KMS-11 (cell line): Measurements from ENCODE around the gene RAB11FIP4.

Experiments used
- H2AFZ ChIP-seq: fragments of 200-600 bp; sonication (generic); 2 replicates; pipeline ENCODE4 v1.6.1; 2016; ENCODE audit warnings: antibody characterized with exemption, mixed run types, low read depth
- H3K27ac ChIP-seq: fragments of 200-600 bp; sonication (generic); 2 replicates; pipeline ENCODE4 v1.6.1; 2016; ENCODE audit warnings: mild to moderate bottlenecking, mixed run types
- H3K27me3 ChIP-seq: fragments of 200-600 bp; sonication (generic); 2 replicates; pipeline ENCODE4 v1.6.1; 2017; ENCODE audit warnings: mild to moderate bottlenecking, low read depth, mixed run types, moderate library complexity; ENCODE audit not compliant: insufficient read depth
- H3K36me3 ChIP-seq: fragments of 200-600 bp; sonication (generic); 2 replicates; pipeline ENCODE4 v1.6.1; 2017; ENCODE audit warnings: mild to moderate bottlenecking, mixed run types; ENCODE audit not compliant: insufficient read depth
- H3K4me1 ChIP-seq: fragments of 200-600 bp; sonication (generic); 2 replicates; pipeline ENCODE4 v1.6.1; 2016; ENCODE audit warnings: mild to moderate bottlenecking, low read depth, mixed run types; ENCODE audit not compliant: poor library complexity, severe bottlenecking
- H3K4me2 ChIP-seq: fragments of 200-600 bp; sonication (generic); 2 replicates; pipeline ENCODE4 v1.7.0; 2016; ENCODE audit warnings: mild to moderate bottlenecking, mixed run types
- H3K4me3 ChIP-seq: fragments of 200-600 bp; sonication (generic); IDR thresholded peaks from 2 replicates; pipeline ENCODE4 v1.6.1; 2017; ENCODE audit warnings: low read depth, low read length, mixed read lengths; ENCODE audit not compliant: insufficient read depth
- H3K79me2 ChIP-seq: fragments of 200-600 bp; sonication (generic); 2 replicates; pipeline ENCODE4 v1.6.1; 2016; ENCODE audit warnings: low read depth, mixed run types; ENCODE audit not compliant: insufficient read depth
- H3K9ac ChIP-seq: fragments of 200-600 bp; sonication (generic); 2 replicates; pipeline ENCODE4 v1.6.1; 2016; ENCODE audit warnings: mild to moderate bottlenecking, mixed run types
- H4K20me1 ChIP-seq: fragments of 200-600 bp; sonication (generic); 2 replicates; pipeline ENCODE4 v1.6.1; 2016; ENCODE audit warnings: mild to moderate bottlenecking, mixed run types; ENCODE audit not compliant: insufficient read depth
- CTCF ChIP-seq: fragments of 200-600 bp; sonication (generic); conservative IDR thresholded peaks from 2 replicates; pipeline ENCODE4 v1.6.1; 2017; ENCODE audit warnings: low read depth, mild to moderate bottlenecking, antibody characterized with exemption, low read length, moderate library complexity, mixed read lengths

The RAB11FIP4 gene

GRCh38 chr17:31506517-31506916 is 115.0 kb downstream of the RAB11FIP4 start:
- Histone ChIP-seq H3K36me3 (no peaks in the 10 kb centered on the region), H3K27me3 (no peaks in the 10 kb centered on the region), H2AFZ (no peak overlapping the region), H3K27ac (no peak overlapping the region), H3K4me3 (no peak overlapping the region), H3K4me1 (peaks cover 22% of the 10 kb centered on the region), H3K79me2 (no peaks in the 10 kb centered on the region), H3K9ac (no peak overlapping the region), H4K20me1 (no peaks in the 10 kb centered on the region), H3K4me2 (no peak overlapping the region)
- TF ChIP-seq CTCF: no peak

GRCh38 chr17:31508288-31509094 is 117.0 kb downstream of the RAB11FIP4 start:
- H3K27ac ChIP-seq: peak overlapping the region; percentile 88

GRCh38 chr17:31509095-31509804 is 117.8 kb downstream of the RAB11FIP4 start:
- Histone ChIP-seq H3K36me3 (no peaks in the 10 kb centered on the region), H4K20me1 (no peaks in the 10 kb centered on the region), H2AFZ (peak overlapping the region; percentile 93), H3K9ac (peak overlapping the region; percentile 82), H3K27ac (peak overlapping the region; percentile 88), H3K4me2 (peak overlapping the region; percentile 65), H3K79me2 (no peaks in the 10 kb centered on the region), H3K27me3 (no peaks in the 10 kb centered on the region), H3K4me1 (peaks cover 22% of the 10 kb centered on the region), H3K4me3 (peak overlapping the region; percentile 22)
- no peak for TF ChIP-seq CTCF

More at GRCh38 chr17:31508288-31509094, 117.0 kb downstream of the RAB11FIP4 start:
- Histone ChIP-seq H3K9ac (peak overlapping the region; percentile 82), H3K27me3 (no peaks in the 10 kb centered on the region), H3K4me3 (peak overlapping the region; percentile 22), H3K36me3 (no peaks in the 10 kb centered on the region), H2AFZ (peak overlapping the region; percentile 93), H3K79me2 (no peaks in the 10 kb centered on the region), H3K4me2 (peak overlapping the region; percentile 65), H3K4me1 (peaks cover 22% of the 10 kb centered on the region), H4K20me1 (no peaks in the 10 kb centered on the region)
- TF ChIP-seq CTCF: peak; percentile 54; the same call in 1 of the 2 replicates

GRCh38 chr17:31509805-31510177 is 118.3 kb downstream of the RAB11FIP4 start:
- H3K9ac ChIP-seq: no peak overlapping the region
- H3K79me2 ChIP-seq: no peaks in the 10 kb centered on the region
- peak overlapping the region; percentile 65; the same call in 1 of the 2 replicates for H3K4me2 ChIP-seq
- H3K4me3 ChIP-seq: no peak overlapping the region
- no peak overlapping the region for H3K27ac ChIP-seq
- peak overlapping the region; percentile 93; the same call in 1 of the 2 replicates for H2AFZ ChIP-seq
- no peak for TF ChIP-seq CTCF
- H3K4me1 ChIP-seq: peaks cover 22% of the 10 kb centered on the region
- H3K36me3 ChIP-seq: no peaks in the 10 kb centered on the region
- no peaks in the 10 kb centered on the region for H4K20me1 ChIP-seq
- H3K27me3 ChIP-seq: no peaks in the 10 kb centered on the region
